TTC549 (cell line): Measurements from ENCODE around the gene IL21R.

ENCODE experiments used
- FAIRE-seq: peaks from 2 replicates; lab custom pipeline; 2012; peaks lifted over from hg19 to GRCh38; lab: Jason Lieb, UNC

IL21R gene

GRCh38 chr16:27464626-27465482 lies 62.9 kb downstream of the IL21R start:
- no peak for FAIRE-seq

GRCh38 chr16:27465483-27465879 lies 63.5 kb downstream of the IL21R start:
- no peak for FAIRE-seq

GRCh38 chr16:27468941-27469531 lies 67.1 kb downstream of the IL21R start:
- FAIRE-seq = no peak

- no peak for FAIRE-seq
These were observed 68.8 kb downstream of the IL21R start for GRCh38 chr16:27470567-27471431.

- no peak for FAIRE-seq
These were observed 69.7 kb downstream of the IL21R start for GRCh38 chr16:27471661-27472060.

- no peak for FAIRE-seq
These were observed 70.4 kb downstream of the IL21R start for GRCh38 chr16:27472091-27473020.

GRCh38 chr16:27473101-27473900 lies 71.3 kb downstream of the IL21R start:
- no peak for FAIRE-seq

GRCh38 chr16:27474041-27474440 lies 72.1 kb downstream of the IL21R start:
- FAIRE-seq = no peak

- FAIRE-seq = no peak
These were observed 72.9 kb downstream of the IL21R start for GRCh38 chr16:27474921-27475320.

GRCh38 chr16:27475561-27475960 lies 73.6 kb downstream of the IL21R start:
- FAIRE-seq = no peak

- FAIRE-seq = no peak
These were observed 74.3 kb downstream of the IL21R start for GRCh38 chr16:27476240-27476639.

- FAIRE-seq = no peak
These were observed 78.8 kb downstream of the IL21R start for GRCh38 chr16:27480761-27481160.

- FAIRE-seq = no peak
These were observed 79.4 kb downstream of the IL21R start for GRCh38 chr16:27481282-27481934.

GRCh38 chr16:27482397-27483087 lies 80.6 kb downstream of the IL21R start:
- no peak for FAIRE-seq

GRCh38 chr16:27483088-27483437 lies 81.1 kb downstream of the IL21R start:
- FAIRE-seq = no peak

GRCh38 chr16:27483624-27484023 lies 81.7 kb downstream of the IL21R start:
- no peak for FAIRE-seq

- no peak for FAIRE-seq
These were observed 83.2 kb downstream of the IL21R start for GRCh38 chr16:27485126-27485525.

GRCh38 chr16:27485811-27486210 lies 83.8 kb downstream of the IL21R start:
- no peak for FAIRE-seq

GRCh38 chr16:27486344-27486743 lies 84.4 kb downstream of the IL21R start:
- no peak for FAIRE-seq

GRCh38 chr16:27486760-27487159 lies 84.8 kb downstream of the IL21R start:
- no peak for FAIRE-seq
